HepG2 (cell line): ENCODE measurements around the gene GPN2. TPM values are rescaled to one million over a fixed set of nuclear protein-coding genes. Genes with fewer than 3 reads are reported as not detected.

Experiments used
- BORCS8-MEF2B ChIP-seq: sonication (generic); formaldehyde crosslinking; IDR thresholded peaks from 2 replicates; pipeline ENCODE4 v1.8.0; 2022; ENCODE audit warnings: mild to moderate bottlenecking, missing genetic modification reagents
- CREM ChIP-seq, 2 experiments: sonication (generic) in 1 of 2; formaldehyde crosslinking in 1 of 2; IDR thresholded peaks; 2 replicates each; pipeline versions ENCODE4 v1.4.0 to v1.6.1; 2016 to 2020; ENCODE audit warnings: antibody characterized with exemption in 1 of 2, mild to moderate bottlenecking in 1 of 2, missing genetic modification reagents in 1 of 2
- HHEX ChIP-seq: IDR thresholded peaks from 2 replicates; pipeline ENCODE4 v1.6.1; 2016; ENCODE audit warnings: control low read depth
- HOXA3 ChIP-seq: sonication (generic); formaldehyde crosslinking; IDR thresholded peaks from 2 replicates; pipeline ENCODE4 v1.5.0; 2020; ENCODE audit warnings: missing genetic modification reagents
- ISL2 ChIP-seq: sonication (generic); formaldehyde crosslinking; IDR thresholded peaks from 2 replicates; pipeline ENCODE4 v1.5.0; 2020; ENCODE audit warnings: missing genetic modification reagents
- JARID2 ChIP-seq: sonication (generic); formaldehyde crosslinking; IDR thresholded peaks from 2 replicates; pipeline ENCODE4 v1.8.1; 2023; ENCODE audit warnings: missing genetic modification reagents, inconsistent platforms; ENCODE audit not compliant: insufficient replicate concordance
- LCORL ChIP-seq, 2 experiments: fragments of 450-650 bp in 1 of 2; sonication (generic) in 1 of 2; formaldehyde crosslinking in 1 of 2; IDR thresholded peaks; 2 replicates each; pipeline versions ENCODE4 v1.5.0 to v1.6.1; 2017 to 2020; ENCODE audit warnings: antibody characterized with exemption in 1 of 2, missing genetic modification reagents in 1 of 2
- MTF1 ChIP-seq: sonication (generic); formaldehyde crosslinking; IDR thresholded peaks from 2 replicates; pipeline ENCODE4 v1.5.0; 2020; ENCODE audit warnings: missing genetic modification reagents
- NPAS2 ChIP-seq: sonication (generic); formaldehyde crosslinking; IDR thresholded peaks from 2 replicates; pipeline ENCODE4 v1.8.0; 2022; ENCODE audit warnings: mild to moderate bottlenecking, missing genetic modification reagents, borderline replicate concordance
- RELA ChIP-seq: sonication (generic); formaldehyde crosslinking; IDR thresholded peaks from 2 replicates; pipeline ENCODE4 v1.4.0; 2020; ENCODE audit warnings: missing genetic modification reagents
- SIN3A ChIP-seq: IDR thresholded peaks from 2 replicates; pipeline ENCODE4 v1.6.1; 2011; ENCODE audit warnings: low read depth, mild to moderate bottlenecking, control low read depth, low read length, borderline replicate concordance
- TSC22D2 ChIP-seq: sonication (generic); formaldehyde crosslinking; IDR thresholded peaks from 2 replicates; pipeline ENCODE4 v1.5.1; 2020; ENCODE audit warnings: missing genetic modification reagents, mild to moderate bottlenecking, borderline replicate concordance
- U2AF1 ChIP-seq: fragments of 200-400 bp; formaldehyde crosslinking; optimal IDR thresholded peaks from 2 replicates; pipeline ENCODE3; 2017; ENCODE audit warnings: mild to moderate bottlenecking, low read depth, low read length
- ZHX1 ChIP-seq: sonication (generic); formaldehyde crosslinking; IDR thresholded peaks from 2 replicates; pipeline ENCODE4 v1.8.1; 2022; ENCODE audit warnings: low read depth, mild to moderate bottlenecking, missing genetic modification reagents
- ZNF318 ChIP-seq: sonication (generic); formaldehyde crosslinking; IDR thresholded peaks from 2 replicates; pipeline ENCODE4 v1.4.0; 2020; ENCODE audit warnings: mild to moderate bottlenecking, missing genetic modification reagents
- ZSCAN21 ChIP-seq: sonication (generic); formaldehyde crosslinking; IDR thresholded peaks from 2 replicates; pipeline ENCODE4 v1.8.0; 2022; ENCODE audit warnings: mild to moderate bottlenecking, missing genetic modification reagents, moderate library complexity, borderline replicate concordance
- polyA plus RNA-seq, 8 experiments: library from polyadenylated mRNA; depleted of rRNA in 3 of 8; stranded (reverse) in 7 of 8; unstranded in 1 of 8; fragments of >200 nt; fragmentation: Illumina TruSeq in 4 of 8; extraction: Trizol in 4 of 8; gene quantifications; 2 replicates each; pipeline versions ENCODE4 v1.2.1 to v1.2.3, GENCODE V29; 2011 to 2016; ENCODE audit warnings: low read depth in 4 of 8, missing spikeins in 1 of 8, mixed read lengths in 1 of 8; ENCODE audit not compliant: insufficient read depth in 1 of 8
- total RNA-seq, 5 experiments: library from RNA; depleted of rRNA; stranded (reverse); fragments of >200 nt; fragmentation: Illumina TruSeq; extraction: Trizol; gene quantifications; 2 replicates each; pipeline ENCODE4 v1.2.3, GENCODE V29; 2016; ENCODE audit warnings: low read depth in 1 of 5

GPN2 gene
- total and polyA plus RNA-seq, 2 of the 13 experiments (the other 11 are each of a cell fraction or from before 2014, with no cell fraction given) = 19.3 to 38.9 TPM

DNA sequence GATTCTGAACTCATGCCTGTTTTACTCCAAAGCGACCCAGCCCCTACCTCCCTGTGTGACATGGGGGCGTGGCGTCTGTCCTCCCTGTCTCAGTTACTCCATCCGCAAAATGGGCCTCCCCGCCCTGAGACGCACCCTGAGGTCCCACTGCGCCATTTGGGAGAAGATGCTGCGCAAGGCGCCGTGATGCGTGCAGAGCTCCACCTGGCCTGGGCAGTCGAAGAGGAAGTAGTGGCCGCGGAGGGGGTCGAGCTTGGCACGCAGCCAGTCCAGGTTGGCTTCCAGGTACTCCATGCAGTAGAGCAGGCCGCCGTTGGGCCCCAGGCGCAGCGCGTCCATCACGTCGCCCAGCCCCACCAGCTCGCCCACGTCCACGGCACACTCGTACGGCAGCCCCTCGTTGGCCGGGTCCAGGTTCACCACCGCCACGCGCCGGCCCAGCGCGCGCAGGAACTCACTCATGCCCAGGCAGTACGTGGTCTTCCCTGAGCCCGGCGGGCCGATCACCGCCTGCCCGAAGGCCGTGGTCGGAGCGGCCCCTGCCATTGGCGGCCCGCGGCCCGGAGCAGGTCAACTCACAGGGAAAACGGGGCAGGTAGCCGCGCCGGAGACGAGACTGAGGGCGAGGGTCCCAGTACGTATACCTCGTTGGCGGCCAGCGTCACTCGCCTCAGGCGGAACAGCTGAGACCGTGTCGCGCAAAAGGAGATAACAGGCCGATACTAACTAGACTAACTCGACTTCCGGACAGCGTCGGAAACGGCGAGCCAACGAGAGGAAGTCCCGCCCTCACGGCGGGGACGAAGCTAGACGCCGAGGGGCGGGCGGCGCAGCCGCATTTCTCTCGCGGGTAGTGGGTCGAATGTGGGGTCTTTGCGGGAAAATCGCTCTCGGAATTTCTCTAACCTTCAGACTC, at the start of gene GPN2 (continued):
- TF ChIP-seq ZNF318 (CRISPR knock-in tag) (peak; percentile 91), ISL2 (CRISPR knock-in tag) (no peak; the same call in 1 of the 2 replicates), RELA (CRISPR knock-in tag) (0 out of 2 replicates have a peak, but pooled peaks have one; percentile 15), U2AF1 (no peak), LCORL (IDR thresholded peaks at IDR 0.05) (no peak), LCORL (CRISPR knock-in tag; IDR thresholded peaks at IDR 0.05) (peak; percentile 79), TSC22D2 (CRISPR knock-in tag) (no peak), ZSCAN21 (CRISPR knock-in tag) (peak; percentile 96), HOXA3 (CRISPR knock-in tag) (peak; percentile 81), CREM (IDR thresholded peaks at IDR 0.05) (peak; percentile 71), CREM (CRISPR knock-in tag; IDR thresholded peaks at IDR 0.05) (no peak), HHEX (CRISPR knock-in tag) (no peak), BORCS8-MEF2B (CRISPR knock-in tag) (peak; percentile 77; the same call in 1 of the 2 replicates), SIN3A (peak; percentile 92; the same call in 1 of the 2 replicates), MTF1 (CRISPR knock-in tag) (no peak), NPAS2 (CRISPR knock-in tag) (no peak), JARID2 (CRISPR knock-in tag) (no peak), ZHX1 (CRISPR knock-in tag) (peak; percentile 72)
